Stomach (tissue), 9 donors: ENCODE results near the gene MAP3K10. TPM values are rescaled to one million over a fixed set of nuclear protein-coding genes. Genes with fewer than 3 reads are reported as not detected.

Experiments
- DNase-seq, 2 donors: peaks; one replicate each; pipeline versions ENCODE4 v3.0.0 to v3.0.0-alpha.2; 2013 to 2019
- H3K27ac ChIP-seq, 5 donors: fragments of 200-600 bp in 4 of 5; sonication (generic) in 4 of 5; one replicate each; pipeline ENCODE4 v1.5.1; 2013 to 2019; ENCODE audit warnings: mild to moderate bottlenecking in 1 of 5, moderate library complexity in 1 of 5
- H3K27me3 ChIP-seq, 3 donors: fragments of 200-600 bp; sonication (generic); one replicate each; pipeline ENCODE4 v1.5.1; 2017 to 2019; ENCODE audit warnings: mixed run types in 1 of 3
- H3K36me3 ChIP-seq, 4 donors: fragments of 200-600 bp; sonication (generic); 1 replicate in 3 of 4; 2 replicates in 1 of 4; pipeline ENCODE4 v1.5.1; 2016 to 2019
- H3K4me1 ChIP-seq, 4 donors: fragments of 200-600 bp; sonication (generic); one replicate each; pipeline ENCODE4 v1.5.1; 2016 to 2019
- H3K4me3 ChIP-seq, 4 donors: fragments of 200-600 bp; sonication (generic) in 3 of 4; one replicate each; pipeline ENCODE4 v1.5.1; 2016 to 2019; ENCODE audit warnings: mild to moderate bottlenecking in 1 of 4
- H3K9me3 ChIP-seq, 4 donors: fragments of 200-600 bp; sonication (generic); one replicate each; pipeline ENCODE4 v1.5.1; 2016 to 2019
- EP300 ChIP-seq: sonication (generic); formaldehyde crosslinking; IDR thresholded peaks from one replicate; pipeline ENCODE4 v1.6.1; 2017; ENCODE audit warnings: antibody characterized with exemption
- POLR2A ChIP-seq, 4 donors: fragments of 450-650 bp; IDR thresholded peaks; one replicate each; pipeline ENCODE4 v1.6.1; 2016; ENCODE audit warnings: antibody characterized with exemption in 4 of 4, control low read depth in 2 of 4, mild to moderate bottlenecking in 1 of 4, moderate library complexity in 1 of 4
- POLR2AphosphoS5 ChIP-seq, 3 donors: sonication (generic); formaldehyde crosslinking; IDR thresholded peaks; one replicate each; pipeline ENCODE4 v1.6.1; 2016; ENCODE audit warnings: antibody characterized with exemption in 3 of 3
- WGBS, 5 donors: extraction: QIAGEN DNeasy Blood & Tissue Kit in 3 of 5; methylation state at CpG; one replicate each; pipeline versions ENCODE4 v1.1.5 to v1.1.7; 2013 to 2018; 5-methylcytosine and 5-hydroxymethylcytosine counted together
- intact Hi-C: fragments of 100-400 bp; cut with DNase I; formaldehyde crosslinking; loops from one replicate; pipeline ENCODE4 v1.15.1; 2023; ENCODE audit warnings: low total_unique reads
- polyA plus RNA-seq, 3 donors: library from polyadenylated mRNA; stranded (reverse); fragments of 200-250 nt; gene quantifications; one replicate each; pipeline ENCODE4 v1.2.3, GENCODE V29; 2013
- total RNA-seq, 5 donors: library from RNA; depleted of rRNA; stranded (reverse); fragments of >200 nt; gene quantifications; one replicate each; pipeline versions ENCODE4 v1.1.0 to v1.2.3, GENCODE V29; 2014 to 2016
- TF ChIP-seq, protein P1 (sequence below), 7 experiments: fragments of 450-650 bp in 4 of 7; fragments of 200-600 bp in 3 of 7; sonication (generic) in 3 of 7; IDR thresholded peaks; one replicate each; pipeline ENCODE4 v1.5.1; 2016 to 2019; ENCODE audit warnings: antibody characterized with exemption in 7 of 7, control low read depth in 2 of 7, mild to moderate bottlenecking in 1 of 7
- donor health status: healthy with polysubstance abuse.
- donor health status: Bipolar disorder and iron deficiency.
- donor health status: healthy.

Gene MAP3K10
- total and polyA plus RNA-seq, 8 donors: 5.2 to 34.5 (median 12.7) TPM

DNA sequence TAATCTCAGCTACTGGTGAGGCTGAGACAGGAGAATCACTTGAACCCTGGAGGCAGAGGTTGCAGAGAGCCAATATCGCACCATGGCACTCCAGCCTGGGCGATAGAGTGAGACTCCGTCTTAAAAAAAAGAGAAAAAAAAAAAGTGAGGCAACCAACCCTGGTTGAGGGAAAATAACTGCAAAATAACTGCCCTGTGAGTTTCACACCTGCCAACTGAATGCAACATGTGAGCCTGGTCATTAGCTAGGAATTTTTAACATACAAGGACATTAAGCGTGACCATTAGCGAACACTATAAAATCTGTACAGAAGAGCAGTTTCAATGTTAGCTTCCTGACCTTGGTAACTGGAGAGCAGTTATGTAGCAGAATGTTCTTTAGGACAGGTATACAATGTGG lies 37.6 kb downstream of the MAP3K10 start:
- Histone ChIP-seq H3K9me3 (no peaks in the 10 kb centered on the region), H3K27me3 (peaks cover 0 to 42% (median 31%) of the 10 kb centered on the region in 3 donors), H3K27ac (no peak overlapping the region), H3K4me3 (no peak overlapping the region), H3K36me3 (peaks cover 7 to 16% (median 15%) of the 10 kb centered on the region in 4 donors), H3K4me1 (peaks cover 13 to 33% (median 26%) of the 10 kb centered on the region in 4 donors)
- DNase-seq: no peak
- TF ChIP-seq, protein P1, sequence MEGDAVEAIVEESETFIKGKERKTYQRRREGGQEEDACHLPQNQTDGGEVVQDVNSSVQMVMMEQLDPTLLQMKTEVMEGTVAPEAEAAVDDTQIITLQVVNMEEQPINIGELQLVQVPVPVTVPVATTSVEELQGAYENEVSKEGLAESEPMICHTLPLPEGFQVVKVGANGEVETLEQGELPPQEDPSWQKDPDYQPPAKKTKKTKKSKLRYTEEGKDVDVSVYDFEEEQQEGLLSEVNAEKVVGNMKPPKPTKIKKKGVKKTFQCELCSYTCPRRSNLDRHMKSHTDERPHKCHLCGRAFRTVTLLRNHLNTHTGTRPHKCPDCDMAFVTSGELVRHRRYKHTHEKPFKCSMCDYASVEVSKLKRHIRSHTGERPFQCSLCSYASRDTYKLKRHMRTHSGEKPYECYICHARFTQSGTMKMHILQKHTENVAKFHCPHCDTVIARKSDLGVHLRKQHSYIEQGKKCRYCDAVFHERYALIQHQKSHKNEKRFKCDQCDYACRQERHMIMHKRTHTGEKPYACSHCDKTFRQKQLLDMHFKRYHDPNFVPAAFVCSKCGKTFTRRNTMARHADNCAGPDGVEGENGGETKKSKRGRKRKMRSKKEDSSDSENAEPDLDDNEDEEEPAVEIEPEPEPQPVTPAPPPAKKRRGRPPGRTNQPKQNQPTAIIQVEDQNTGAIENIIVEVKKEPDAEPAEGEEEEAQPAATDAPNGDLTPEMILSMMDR (IDR thresholded peaks at IDR 0.05): no peak
- TF ChIP-seq POLR2AphosphoS5 (IDR thresholded peaks at IDR 0.05) (no peak), POLR2A (IDR thresholded peaks at IDR 0.05) (no peak), EP300 (no peak)
- intact Hi-C loops: no loop called here
- 88 to 91% (median 90%) methylated on average over 5 of the region's 5 CpGs for whole genome bisulfite sequencing, 5 donors

DNA sequence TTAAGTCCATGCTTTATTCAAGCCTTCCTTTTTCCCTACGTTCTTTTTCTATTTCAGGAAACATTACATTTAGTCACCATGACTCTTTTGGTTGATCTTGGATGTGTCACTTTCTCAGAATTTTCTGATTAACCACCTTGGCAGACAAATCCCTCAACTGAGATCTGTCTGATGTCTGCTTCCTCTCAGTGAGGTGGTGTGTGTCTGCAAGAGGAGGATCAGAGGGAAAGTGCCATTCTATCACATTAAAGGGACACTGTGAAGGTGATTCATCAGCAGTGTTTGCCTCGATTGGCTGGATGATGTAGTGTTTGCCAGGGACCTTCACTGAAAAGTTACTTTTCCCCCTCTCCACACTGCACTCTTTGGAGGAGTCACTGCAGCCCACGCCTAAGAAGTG lies 38.3 kb downstream of the MAP3K10 start:
- peaks cover 13 to 33% (median 26%) of the 10 kb centered on the region in 4 donors for H3K4me1 ChIP-seq
- H3K27me3 ChIP-seq: peaks cover 0 to 35% (median 25%) of the 10 kb centered on the region in 3 donors
- no peak for DNase-seq
- WGBS, 5 donors: 34 to 52% (median 41%) methylated on average over 3 of the region's 3 CpGs
- H3K36me3 ChIP-seq: peaks cover 14 to 22% (median 21%) of the 10 kb centered on the region in 4 donors
- TF ChIP-seq POLR2A (IDR thresholded peaks at IDR 0.05) (no peak), POLR2AphosphoS5 (IDR thresholded peaks at IDR 0.05) (no peak), EP300 (no peak)
- TF ChIP-seq, protein P1 (IDR thresholded peaks at IDR 0.05): no peak
- no peaks in the 10 kb centered on the region for H3K9me3 ChIP-seq
- no peak overlapping the region for H3K27ac ChIP-seq
- H3K4me3 ChIP-seq: no peak overlapping the region
- intact Hi-C loops: no loop called here

DNA sequence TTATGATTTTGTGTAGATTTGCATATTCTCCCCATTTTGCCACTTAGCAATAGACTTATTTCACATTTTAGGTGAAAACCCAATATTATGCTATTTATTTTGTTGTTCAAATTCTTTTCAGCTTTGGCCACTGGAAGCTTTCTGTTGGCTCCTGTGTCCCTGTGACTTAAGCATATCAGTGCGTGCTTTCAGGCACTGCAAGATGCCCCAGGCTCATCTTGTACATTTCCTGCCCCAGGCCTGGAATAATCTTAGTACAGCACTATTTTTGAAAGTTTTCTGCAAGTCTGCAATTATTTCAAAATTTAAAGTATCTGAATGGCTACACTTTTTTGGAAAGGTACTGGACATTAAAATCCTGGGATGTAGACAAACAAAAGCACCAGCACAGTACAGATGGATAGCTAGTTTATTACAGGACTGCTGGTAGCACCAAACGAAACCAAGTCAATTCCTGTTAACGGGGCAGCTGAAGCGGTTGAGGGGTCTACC lies 38.7 kb downstream of the MAP3K10 start:
- Histone ChIP-seq H3K4me3 (no peak overlapping the region), H3K9me3 (no peaks in the 10 kb centered on the region), H3K36me3 (peaks cover 18 to 27% (median 26%) of the 10 kb centered on the region in 4 donors), H3K4me1 (peaks cover 13 to 33% (median 26%) of the 10 kb centered on the region in 4 donors), H3K27me3 (peaks cover 0 to 31% (median 20%) of the 10 kb centered on the region in 3 donors), H3K27ac (no peak overlapping the region)
- intact Hi-C loops: no loop called here
- no peak for DNase-seq
- 65 to 81% (median 78%) methylated on average over 4 of the region's 4 CpGs for WGBS, 5 donors
- no peak for TF ChIP-seq EP300
- TF ChIP-seq POLR2A (IDR thresholded peaks at IDR 0.05): no peak
- TF ChIP-seq, protein P1 (IDR thresholded peaks at IDR 0.05): no peak
- no peak for TF ChIP-seq POLR2AphosphoS5 (IDR thresholded peaks at IDR 0.05)

DNA sequence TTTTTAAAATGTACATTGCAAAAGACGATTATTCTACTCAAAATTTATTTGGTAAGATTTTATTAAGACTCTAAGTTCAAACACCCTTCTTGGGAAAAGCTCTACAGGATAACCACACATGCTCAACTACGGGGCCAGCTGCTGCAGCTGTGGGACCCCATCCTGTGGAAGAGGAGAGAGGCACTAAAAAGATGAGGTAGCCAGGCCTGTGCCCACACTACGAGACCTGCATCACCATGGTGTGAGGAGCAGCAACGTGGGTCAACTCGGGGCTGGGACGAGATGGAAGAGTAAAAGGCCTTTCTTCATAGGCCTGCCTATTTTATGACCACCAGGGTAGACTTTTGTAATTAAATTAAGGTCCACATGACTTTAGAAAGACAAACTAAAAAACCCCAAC lies 39.8 kb downstream of the MAP3K10 start:
- Histone ChIP-seq H3K4me3 (no peak overlapping the region), H3K27me3 (peaks cover 0 to 20% (median 11%) of the 10 kb centered on the region in 3 donors), H3K4me1 (peaks cover 8 to 25% (median 20%) of the 10 kb centered on the region in 4 donors), H3K9me3 (no peaks in the 10 kb centered on the region), H3K27ac (peak overlapping the region in 1 of 5 donors; percentile 11), H3K36me3 (peaks cover 28 to 38% (median 37%) of the 10 kb centered on the region in 4 donors)
- 75 to 90% (median 86%) methylated on average over 6 of the region's 6 CpGs for WGBS, 5 donors
- TF ChIP-seq EP300: no peak
- TF ChIP-seq, protein P1 (IDR thresholded peaks at IDR 0.05): no peak
- TF ChIP-seq POLR2A (IDR thresholded peaks at IDR 0.05): no peak
- no peak for TF ChIP-seq POLR2AphosphoS5 (IDR thresholded peaks at IDR 0.05)
- DNase-seq: no peak
- intact Hi-C loops: no loop called here
